GM19240 (cell line): ENCODE data around the gene ZNF25.
"Not testable (repeated sequence)": the region's sequence is repeated elsewhere in the genome, so short reads cannot be mapped to it uniquely, and the experiment has no call there.

Experiments
- DNase-seq: peaks from one replicate; pipeline ENCODE4 v3.0.0; 2011; ENCODE audit warnings: low spot score; ENCODE audit not compliant: insufficient read length

ZNF25 gene

DNA sequence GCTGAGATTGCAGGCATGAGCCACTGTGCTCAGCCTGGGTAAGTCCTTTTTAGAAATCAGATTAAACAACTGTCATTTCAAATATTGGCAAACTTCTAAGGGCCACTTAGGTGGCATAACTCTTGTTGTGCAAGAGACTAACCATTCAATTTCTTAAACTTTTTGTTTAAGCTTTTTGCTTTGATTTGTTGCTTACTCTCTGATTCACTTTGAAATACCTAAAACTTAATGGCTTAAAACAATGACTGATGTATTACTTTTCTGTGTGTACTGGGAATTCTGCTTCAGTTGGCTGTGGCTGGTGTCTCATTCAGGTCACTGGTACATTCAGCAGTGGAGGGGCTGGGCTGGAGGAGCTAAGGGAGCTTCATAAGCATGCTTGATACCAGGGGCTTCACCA lies 28.9 kb downstream of the ZNF25 start:
- DNase-seq = no peak

DNA sequence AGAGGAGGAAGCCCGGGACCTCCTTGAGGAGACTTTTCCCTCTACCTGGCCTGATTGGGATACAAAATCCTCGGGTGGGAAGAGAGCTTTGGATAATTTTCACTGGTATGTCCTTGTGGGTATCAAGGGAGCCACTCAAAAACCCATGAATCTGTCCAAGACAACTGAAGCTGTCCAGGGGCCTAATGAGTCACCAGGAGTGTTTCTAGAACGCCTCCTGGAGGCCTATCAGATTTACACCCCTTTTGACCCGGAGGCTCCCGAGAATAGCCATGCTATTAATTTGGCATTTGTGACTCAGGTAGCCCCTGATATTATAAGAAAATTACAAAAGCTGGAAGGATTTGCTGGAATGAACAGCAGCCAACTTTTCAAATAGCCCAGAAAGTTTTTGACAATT lies 38.6 kb downstream of the ZNF25 start:
- no peak for DNase-seq

DNA sequence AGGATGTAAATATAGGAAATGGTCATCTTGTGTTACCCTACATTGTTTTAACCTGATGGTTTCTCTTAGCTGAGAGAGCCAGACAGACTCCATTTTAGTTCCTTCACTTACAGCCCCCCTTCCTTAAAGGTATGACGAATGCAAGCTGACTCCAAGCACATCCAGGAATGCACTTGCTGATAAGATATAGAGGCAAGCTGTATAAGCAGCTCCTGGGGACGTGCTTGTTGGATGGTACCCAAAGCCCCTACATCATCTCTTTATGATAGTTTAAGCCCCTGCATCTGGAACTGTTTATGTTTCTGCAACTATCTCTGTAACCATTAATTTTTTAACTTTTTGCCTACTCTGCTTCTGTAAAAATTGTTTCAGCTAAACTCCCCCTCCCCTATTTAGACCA lies 41.7 kb downstream of the ZNF25 start:
- DNase-seq = no peak

DNA sequence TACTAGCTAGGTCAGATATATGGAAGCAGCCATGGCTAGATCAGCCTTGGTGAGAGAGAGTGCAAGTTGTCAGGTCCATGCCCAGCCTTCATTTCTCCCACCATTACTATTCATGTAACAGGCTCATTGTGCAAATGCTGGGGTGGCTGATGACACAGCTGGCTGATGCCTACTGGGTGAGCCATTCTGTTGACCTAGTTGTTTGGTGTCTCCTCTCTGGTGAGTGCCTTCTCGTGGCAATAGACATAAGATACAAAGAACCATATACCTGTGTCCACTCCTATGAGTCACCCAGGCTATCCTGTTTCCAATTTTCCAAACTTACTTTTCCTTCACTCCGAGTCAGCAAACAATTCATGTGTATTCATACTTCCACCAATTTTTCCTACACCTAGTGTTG lies 46.0 kb downstream of the ZNF25 start:
- DNase-seq = no peak

DNA sequence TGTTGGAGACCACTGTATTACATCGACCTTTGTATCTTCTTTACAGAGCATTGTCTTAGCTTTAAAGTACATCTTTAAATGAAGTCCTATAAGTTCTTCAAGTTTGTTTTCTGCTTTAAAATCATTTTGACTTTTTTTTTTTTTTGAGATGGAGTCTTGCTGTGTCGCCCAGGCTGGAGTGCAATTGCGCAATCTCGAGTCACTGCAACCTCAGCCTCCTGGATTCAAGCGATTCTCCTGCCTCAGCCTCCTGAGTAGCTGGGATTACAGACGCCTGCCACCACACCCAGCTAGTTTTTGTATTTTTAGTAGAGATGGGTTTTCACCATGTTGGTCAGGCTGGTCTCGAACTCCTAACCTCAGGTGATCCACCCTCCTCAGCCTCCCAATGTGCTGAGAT lies 68.3 kb downstream of the ZNF25 start:
- DNase-seq = not testable (repeated sequence)

DNA sequence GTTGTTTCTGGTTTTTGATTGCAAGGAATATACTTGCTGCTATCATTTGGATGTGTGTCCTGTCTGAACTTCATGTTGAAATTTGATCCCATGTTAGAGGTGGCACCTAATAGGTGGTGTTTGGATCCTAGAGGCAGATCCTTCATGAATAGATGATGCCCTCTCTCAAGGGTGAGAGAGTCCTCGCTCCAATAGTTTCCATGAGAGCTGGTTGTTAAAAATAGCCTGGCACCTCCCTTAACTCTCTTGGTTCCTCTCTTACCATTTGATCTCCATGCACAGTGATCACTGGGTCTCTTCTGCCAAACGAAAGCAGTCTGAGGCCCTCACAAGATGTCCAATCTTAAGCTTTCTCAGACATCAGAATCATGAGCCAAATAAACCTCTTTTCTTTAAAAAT lies 70.1 kb downstream of the ZNF25 start:
- DNase-seq = no peak
